Panc1 (cell line): ENCODE data around the gene JHY. TPM values are rescaled to one million over a fixed set of nuclear protein-coding genes. Genes with fewer than 3 reads are reported as not detected.

ENCODE experiments used
- ATAC-seq: fragments of 200-7000 bp; cut with Tn5 transposase; 2 replicates; pipeline ENCODE4 v1.9.1; 2020; ENCODE audit warnings: mild to moderate bottlenecking, moderate library complexity
- BruUV-seq: library from RNA; stranded (reverse); fragments of 400-500 nt; replicated peaks from 2 replicates; lab custom pipeline; 2021; lab: Mats Ljungman, UMichigan
- CTCF ChIA-PET: fragments of 300-600 bp; sonication (Branson Sonifier 250); formaldehyde crosslinking; loops from one replicate; lab custom pipeline; 2022; ENCODE audit warnings: antibody characterized with exemption; lab: Charles Lee
- POLR2A ChIA-PET: fragments of 300-600 bp; sonication (Branson Sonifier 250); formaldehyde crosslinking; loops from one replicate; lab custom pipeline; 2022; ENCODE audit warnings: antibody characterized with exemption; lab: Charles Lee
- DNase-seq: peaks from one replicate; pipeline ENCODE4 v3.0.0-alpha.2; 2010; ENCODE audit warnings: low read depth, low spot score
- H3K27ac ChIP-seq: 2 replicates; pipeline ENCODE4 v1.5.1; 2011; ENCODE audit warnings: mild to moderate bottlenecking, low read length, inconsistent platforms
- H3K27me3 ChIP-seq: fragments of 200-500 bp; sonication (Bioruptor generic); 2 replicates; pipeline ENCODE4 v1.6.0; 2014; ENCODE audit warnings: low read length, inconsistent platforms; ENCODE audit not compliant: control insufficient read depth, insufficient read depth
- H3K36me3 ChIP-seq: fragments of 200-500 bp; sonication (Bioruptor generic); 2 replicates; pipeline ENCODE4 v1.5.1; 2014; ENCODE audit warnings: inconsistent platforms, mild to moderate bottlenecking, low read length, moderate library complexity; ENCODE audit not compliant: control insufficient read depth, insufficient read depth
- H3K4me1 ChIP-seq: 2 replicates; pipeline ENCODE4 v1.5.1; 2011; ENCODE audit warnings: inconsistent platforms, mild to moderate bottlenecking, low read length, moderate library complexity; ENCODE audit not compliant: control insufficient read depth, insufficient read depth
- H3K4me3 ChIP-seq, 2 experiments: 2 replicates each; pipeline ENCODE4 v1.5.1; 2011 to 2012; ENCODE audit warnings: low read depth in 2 of 2, low read length in 2 of 2, mild to moderate bottlenecking in 2 of 2, inconsistent platforms in 1 of 2, moderate library complexity in 1 of 2
- H3K9me3 ChIP-seq: fragments of 200-500 bp; sonication (Bioruptor generic); 2 replicates; pipeline ENCODE4 v1.5.1; 2014; ENCODE audit warnings: low read depth, mild to moderate bottlenecking, inconsistent platforms, low read length, moderate library complexity; ENCODE audit not compliant: control insufficient read depth, insufficient read depth
- CTCF ChIP-seq: fragments of 450-650 bp; IDR thresholded peaks from 2 replicates; pipeline ENCODE4 v1.5.1; 2017; ENCODE audit warnings: mild to moderate bottlenecking
- POLR2AphosphoS5 ChIP-seq: IDR thresholded peaks from 2 replicates; pipeline ENCODE4 v1.6.1; 2012; ENCODE audit warnings: mild to moderate bottlenecking, low read depth, low read length, moderate library complexity
- REST ChIP-seq, 2 experiments: IDR thresholded peaks; 2 replicates each; pipeline ENCODE4 v1.6.1; 2011 to 2012; ENCODE audit warnings: low read depth in 2 of 2, control low read depth in 1 of 2, low read length in 1 of 2, mild to moderate bottlenecking in 1 of 2, moderate library complexity in 1 of 2; ENCODE audit not compliant: insufficient read depth in 1 of 2
- SIN3A ChIP-seq: IDR thresholded peaks from 2 replicates; pipeline ENCODE4 v1.6.1; 2012; ENCODE audit warnings: low read depth, mild to moderate bottlenecking, low read length, moderate library complexity, borderline replicate concordance; ENCODE audit not compliant: insufficient read depth
- TCF7L2 ChIP-seq: IDR thresholded peaks from 2 replicates; pipeline ENCODE4 v1.6.1; 2011; ENCODE audit warnings: mild to moderate bottlenecking, low read depth, low read length, inconsistent platforms
- in situ Hi-C: cut with HindIII; loops from 2 replicates; pipeline ENCODE4 v1.10.0; 2016; ENCODE audit warnings: low sequenced_read_pairs, low pct_unique_long_range_greater_than_20kb
- intact Hi-C: fragments of 100-400 bp; cut with micrococcal nuclease; formaldehyde crosslinking; loops from one replicate; pipeline ENCODE4 v1.10.0; 2022; ENCODE audit not compliant: unreplicated experiment
- total RNA-seq: library from RNA; stranded (reverse); gene quantifications from one replicate; pipeline ENCODE4 v1.2.1, GENCODE V29; 2021; ENCODE audit not compliant: unreplicated experiment

Gene JHY
- total RNA-seq, 1 experiment from 2014 or later, result 10.1 TPM

GRCh38 chr11:122883646-122883979 lies 1.1 kb downstream of the JHY start:
- no peaks in the 10 kb centered on the region for H3K27me3 ChIP-seq
- no peak for ATAC-seq
- no peaks in the 10 kb centered on the region for H3K9me3 ChIP-seq
- no TSS peak for BruUV-seq
- in situ Hi-C loops (no loop called here), intact Hi-C loops (no loop called here)
- DNase-seq, result no peak
- peak overlapping the region; percentile 94 for H3K27ac ChIP-seq
- CTCF ChIA-PET, result interaction anchor here (0.7 to 0.9 kb wide), 2 partner anchors 30 to 138 kb away, joined by 5 to 6 read pairs; no protein-coding TSS in a partner anchor
- peak overlapping the region; percentile 68 to 75 for H3K4me3 ChIP-seq
- TF ChIP-seq TCF7L2, result no peak
- TF ChIP-seq POLR2AphosphoS5, result no peak
- peaks cover 20% of the 10 kb centered on the region; the same call in 1 of the 2 replicates for H3K4me1 ChIP-seq
- no peaks in the 10 kb centered on the region for H3K36me3 ChIP-seq
- POLR2A ChIA-PET, result interaction anchor here (0.6 to 0.8 kb wide), 2 partner anchors 12 to 162 kb away, joined by 3 to 4 read pairs; no protein-coding TSS in a partner anchor

- H3K4me1 ChIP-seq, result peaks cover 5% of the 10 kb centered on the region; the same call in 1 of the 2 replicates
- H3K27me3 ChIP-seq, result no peaks in the 10 kb centered on the region
- no TSS peak for BruUV-seq
- no peak for DNase-seq
- ChIA-PET CTCF (no interaction called here), POLR2A (interaction anchor here (0.7 kb wide), 1 partner anchor 258 kb away, joined by 3 read pairs; no protein-coding TSS in a partner anchor)
- no peak for TF ChIP-seq TCF7L2
- no peak for TF ChIP-seq REST (IDR thresholded peaks at IDR 0.05; ENCODE audit: insufficient read depth in 1 of 2, low read depth in 2 of 2, low read length in 1 of 2)
- TF ChIP-seq POLR2AphosphoS5, result no peak
- no peak for TF ChIP-seq SIN3A
- TF ChIP-seq CTCF, result no peak
- H3K36me3 ChIP-seq, result no peaks in the 10 kb centered on the region
- H3K9me3 ChIP-seq, result no peaks in the 10 kb centered on the region
- H3K4me3 ChIP-seq, result no peak overlapping the region
- H3K27ac ChIP-seq, result no peak overlapping the region
- ATAC-seq, result no peak
- in situ Hi-C loops (no loop called here), intact Hi-C loops (no loop called here)
These were observed 5.6 kb downstream of the JHY start for GRCh38 chr11:122888162-122888561.

DNA sequence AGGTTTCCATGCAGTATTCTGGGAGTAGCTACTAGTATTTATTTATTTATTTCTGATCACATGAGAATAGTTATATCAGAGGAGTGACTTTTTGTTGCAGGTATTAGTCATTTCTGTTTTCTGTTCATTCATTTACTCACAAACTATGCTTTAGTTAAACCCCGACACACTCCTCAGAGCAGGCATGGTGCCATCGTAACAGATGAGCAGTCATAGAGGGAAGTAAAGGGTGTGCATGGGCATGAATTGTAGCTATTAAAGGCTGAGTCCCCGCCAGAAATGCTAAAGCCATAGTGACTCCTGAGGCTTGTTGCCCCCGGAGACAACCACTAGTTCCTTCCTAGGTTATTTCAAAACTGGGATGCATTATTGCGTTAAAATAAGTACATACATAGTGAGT lies 10.6 kb downstream of the JHY start:
- no peak overlapping the region for H3K4me3 ChIP-seq
- no peaks in the 10 kb centered on the region for H3K36me3 ChIP-seq
- TF ChIP-seq SIN3A (no peak), CTCF (no peak), POLR2AphosphoS5 (no peak), TCF7L2 (no peak), REST (IDR thresholded peaks at IDR 0.05; ENCODE audit: insufficient read depth in 1 of 2, low read depth in 2 of 2, low read length in 1 of 2) (no peak)
- ChIA-PET POLR2A (no interaction called here), CTCF (no interaction called here)
- H3K27me3 ChIP-seq, result no peaks in the 10 kb centered on the region
- H3K9me3 ChIP-seq, result no peaks in the 10 kb centered on the region; the same call in 1 of the 2 replicates
- DNase-seq, result no peak
- no peak for ATAC-seq
- H3K27ac ChIP-seq, result no peak overlapping the region
- in situ Hi-C loops (no loop called here), intact Hi-C loops (no loop called here)
- H3K4me1 ChIP-seq, result no peaks in the 10 kb centered on the region; the same call in 1 of the 2 replicates
- no TSS peak for BruUV-seq
